Bronchial epithelial cell (primary cell): Measurements from ENCODE around the gene HTR3A. TPM values are rescaled to one million over a fixed set of nuclear protein-coding genes. Genes with fewer than 3 reads are reported as not detected.

Experiments used
- DNase-seq: peaks from one replicate; pipeline ENCODE4 v3.0.0-alpha.2; 2010; ENCODE audit warnings: low read depth
- FAIRE-seq: peaks from 2 replicates; lab custom pipeline; 2011; peaks lifted over from hg19 to GRCh38; lab: Jason Lieb, UNC
- H3K27me3 ChIP-seq: 2 replicates; pipeline ENCODE4 v1.5.1; 2011; ENCODE audit warnings: low read length; ENCODE audit not compliant: control insufficient read depth, insufficient read depth
- H3K36me3 ChIP-seq: 2 replicates; pipeline ENCODE4 v1.5.1; 2011; ENCODE audit warnings: low read length; ENCODE audit not compliant: control insufficient read depth, insufficient read depth
- H3K4me3 ChIP-seq: 2 replicates; pipeline ENCODE4 v1.5.1; 2011; ENCODE audit warnings: mild to moderate bottlenecking, low read depth, low read length, control low read depth
- CTCF ChIP-seq: IDR thresholded peaks from 2 replicates; pipeline ENCODE4 v1.5.1; 2011; ENCODE audit warnings: mild to moderate bottlenecking, moderate library complexity, low read length, control low read depth, inconsistent platforms; ENCODE audit not compliant: insufficient read depth, severe bottlenecking
- total RNA-seq: library from RNA; depleted of rRNA; stranded (reverse); fragments of >200 nt; gene quantifications from 2 replicates; pipeline ENCODE4 v1.2.1, GENCODE V29; 2014

The HTR3A gene
- total RNA-seq, 1 donor from 2014 or later, result not detected

- no peak for FAIRE-seq
- no peak for TF ChIP-seq CTCF
- H3K27me3 ChIP-seq, result no peaks in the 10 kb centered on the region
- no peak overlapping the region for H3K4me3 ChIP-seq
- DNase-seq, result no peak
- H3K36me3 ChIP-seq, result no peaks in the 10 kb centered on the region
Measured at GRCh38 chr11:114015117-114015516, 40.2 kb downstream of the HTR3A start.

GRCh38 chr11:114016986-114017385 is 42.1 kb downstream of the HTR3A start:
- Histone ChIP-seq H3K27me3 (no peaks in the 10 kb centered on the region), H3K36me3 (no peaks in the 10 kb centered on the region), H3K4me3 (no peak overlapping the region)
- no peak for TF ChIP-seq CTCF
- no peak for DNase-seq
- FAIRE-seq, result peak; percentile 64

- Histone ChIP-seq H3K4me3 (no peak overlapping the region), H3K27me3 (no peaks in the 10 kb centered on the region), H3K36me3 (no peaks in the 10 kb centered on the region)
- DNase-seq (no peak), FAIRE-seq (no peak)
- no peak for TF ChIP-seq CTCF
Measured at GRCh38 chr11:114017723-114018122, 42.8 kb downstream of the HTR3A start.

GRCh38 chr11:114019046-114019445 is 44.1 kb downstream of the HTR3A start:
- Histone ChIP-seq H3K4me3 (no peak overlapping the region), H3K36me3 (no peaks in the 10 kb centered on the region), H3K27me3 (no peaks in the 10 kb centered on the region)
- no peak for TF ChIP-seq CTCF
- FAIRE-seq, result peak; percentile 23
- DNase-seq, result no peak

GRCh38 chr11:114019574-114019973 is 44.7 kb downstream of the HTR3A start:
- no peak overlapping the region for H3K4me3 ChIP-seq
- TF ChIP-seq CTCF, result no peak
- H3K36me3 ChIP-seq, result no peaks in the 10 kb centered on the region
- FAIRE-seq (no peak), DNase-seq (no peak)
- H3K27me3 ChIP-seq, result no peaks in the 10 kb centered on the region

GRCh38 chr11:114025329-114025907 is 50.5 kb downstream of the HTR3A start:
- FAIRE-seq, result no peak
- H3K27me3 ChIP-seq, result peaks cover 2% of the 10 kb centered on the region
- TF ChIP-seq CTCF, result no peak
- DNase-seq, result no peak
- no peak overlapping the region for H3K4me3 ChIP-seq
- no peaks in the 10 kb centered on the region for H3K36me3 ChIP-seq
